RWPE1 (cell line): ENCODE results near the gene ANKRD40CL.
A peak's percentile ranks its signal among the peaks of the same experiment; 100 is the strongest.

Experiments used
- CTCF ChIA-PET: fragments of 350-600 bp; sonication (Branson Sonifier 250); formaldehyde crosslinking; extraction: SDS; loops from one replicate; lab custom pipeline; 2021; lab: Yijun Ruan, JAX
- POLR2A ChIA-PET: fragments of 400-600 bp; formaldehyde crosslinking; extraction: SDS; loops from one replicate; lab custom pipeline; 2020; ENCODE audit warnings: antibody characterized with exemption; ENCODE audit not compliant: low non-redundant PET; lab: Yijun Ruan, JAX
- DNase-seq: peaks from one replicate; pipeline ENCODE4 v3.0.0; 2012; ENCODE audit warnings: low spot score
- H3K27ac ChIP-seq: fragments of 450-650 bp; 2 replicates; pipeline ENCODE4 v1.5.1; 2017
- CTCF ChIP-seq: fragments of 450-650 bp; conservative IDR thresholded peaks from 2 replicates; pipeline ENCODE4 v1.5.1; 2017; ENCODE audit warnings: low read depth, mild to moderate bottlenecking

The ANKRD40CL gene, protein sequence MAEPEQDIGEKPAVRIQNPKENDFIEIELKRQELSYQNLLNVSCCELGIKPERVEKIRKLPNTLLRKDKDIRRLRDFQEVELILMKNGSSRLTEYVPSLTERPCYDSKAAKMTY

GRCh38 chr17:50767446-50767845 is at the start of gene ANKRD40CL:
Gene ANKRD40CL, minus strand, starts transcription at chr17:50767518. Its CDS starts 605 bp downstream, at chr17:50766913.
- DNase-seq = no peak
- no peak for TF ChIP-seq CTCF
- ChIA-PET POLR2A (no interaction called here), CTCF (no interaction called here)
- peak within 1 kb of the TSS; percentile 69 for H3K27ac ChIP-seq

- no peak overlapping the region for H3K27ac ChIP-seq
- no peak for TF ChIP-seq CTCF
- DNase-seq = no peak
- ChIA-PET POLR2A (no interaction called here), CTCF (interaction anchor here (0.6 kb wide), 2 partner anchors 10 to 16 kb away, joined by 3 to 4 read pairs; no protein-coding TSS in a partner anchor)
Observed at GRCh38 chr17:50816271-50816670, 49.0 kb upstream of the ANKRD40CL start.

DNA sequence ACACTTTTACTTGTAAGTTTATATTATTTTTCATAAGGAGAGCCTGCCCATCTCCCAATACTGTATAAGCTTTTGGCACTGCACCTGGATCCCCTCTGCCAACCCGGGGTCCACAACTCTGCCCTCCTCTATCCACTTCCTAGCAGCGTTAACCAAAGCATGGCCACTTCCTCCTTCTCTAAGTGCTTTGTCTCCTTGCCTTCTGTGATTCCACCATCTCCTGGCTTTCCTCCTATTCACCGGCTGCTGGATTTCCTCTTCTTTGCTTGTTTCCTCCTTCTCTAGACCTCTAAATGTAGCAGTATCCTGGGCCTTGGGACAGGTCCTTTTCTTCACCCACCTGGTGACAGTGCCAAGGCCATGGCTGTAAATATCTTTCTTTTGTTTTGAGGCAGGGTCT is 48.1 kb upstream of the ANKRD40CL start:
- ChIA-PET POLR2A (no interaction called here), CTCF (no interaction called here)
- no peak overlapping the region for H3K27ac ChIP-seq
- no peak for DNase-seq
- TF ChIP-seq CTCF = no peak

GRCh38 chr17:50813583-50813982 is 46.3 kb upstream of the ANKRD40CL start:
- H3K27ac ChIP-seq = no peak overlapping the region
- POLR2A ChIA-PET = no interaction called here
- no peak for DNase-seq
- CTCF ChIA-PET = no interaction called here
- no peak for TF ChIP-seq CTCF

DNA sequence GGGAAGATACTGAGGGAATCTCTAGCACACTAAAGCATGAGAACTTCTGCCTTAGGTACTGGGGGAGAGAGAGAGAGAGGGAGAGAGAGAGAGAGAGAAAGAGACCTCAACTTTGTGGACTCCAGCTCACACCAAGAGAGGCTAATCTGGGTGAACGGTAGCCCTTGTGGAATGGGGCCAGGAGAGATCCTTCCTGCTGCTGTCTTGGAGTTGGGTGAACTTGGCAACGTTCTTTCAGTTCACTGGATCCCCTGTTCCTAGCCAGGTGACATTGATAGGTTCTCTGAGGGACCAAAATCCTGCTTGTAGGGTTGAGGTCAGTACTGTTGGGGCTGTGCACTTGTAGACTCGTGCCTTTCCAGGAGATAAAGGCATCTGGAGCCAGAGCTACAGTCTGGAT is 41.6 kb upstream of the ANKRD40CL start:
- CTCF ChIA-PET = interaction anchor here (0.6 to 0.8 kb wide), 2 partner anchors 32 to 153 kb away, joined by 3 read pairs; no protein-coding TSS in a partner anchor
- POLR2A ChIA-PET = no interaction called here
- no peak for DNase-seq
- no peak overlapping the region for H3K27ac ChIP-seq
- no peak for TF ChIP-seq CTCF

DNA sequence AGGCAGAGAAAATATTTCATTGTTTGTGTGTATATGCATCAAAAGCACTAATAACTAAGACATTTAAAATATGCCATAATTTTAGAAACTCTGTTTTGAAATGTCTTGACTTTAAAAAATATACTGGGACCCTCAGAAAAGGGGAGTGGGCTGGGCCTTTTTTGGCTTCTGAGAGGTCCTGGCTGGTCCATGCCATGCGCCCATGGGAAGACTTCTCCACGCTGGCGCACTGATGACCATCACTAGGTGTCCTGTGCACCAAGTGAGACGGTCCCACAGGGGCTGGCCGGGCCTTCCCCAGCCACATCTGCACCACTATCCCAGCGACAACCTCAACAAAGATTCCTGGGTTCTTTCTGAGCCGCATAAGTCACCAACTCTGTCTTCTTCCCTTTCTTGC is 41.1 kb upstream of the ANKRD40CL start:
- POLR2A ChIA-PET = no interaction called here
- H3K27ac ChIP-seq = no peak overlapping the region
- DNase-seq = no peak
- TF ChIP-seq CTCF = no peak
- CTCF ChIA-PET = no interaction called here

- DNase-seq = no peak
- ChIA-PET CTCF (no interaction called here), POLR2A (no interaction called here)
- TF ChIP-seq CTCF = no peak
- no peak overlapping the region for H3K27ac ChIP-seq
Observed at GRCh38 chr17:50807675-50808074, 40.4 kb upstream of the ANKRD40CL start.
